HG03558 (cell line): ENCODE measurements around the gene NMNAT3.
"Not testable (repeated sequence)": the region's sequence is repeated elsewhere in the genome, so short reads cannot be mapped to it uniquely, and the experiment has no call there.

Source experiments
- ATAC-seq: cut with Tn5 transposase; IDR thresholded peaks from one replicate; pipeline ENCODE4 v1.9.1; 2021; ENCODE audit warnings: moderate number of reproducible peaks; ENCODE audit not compliant: unreplicated experiment; ENCODE audit errors: extremely low read depth

NMNAT3 gene

DNA sequence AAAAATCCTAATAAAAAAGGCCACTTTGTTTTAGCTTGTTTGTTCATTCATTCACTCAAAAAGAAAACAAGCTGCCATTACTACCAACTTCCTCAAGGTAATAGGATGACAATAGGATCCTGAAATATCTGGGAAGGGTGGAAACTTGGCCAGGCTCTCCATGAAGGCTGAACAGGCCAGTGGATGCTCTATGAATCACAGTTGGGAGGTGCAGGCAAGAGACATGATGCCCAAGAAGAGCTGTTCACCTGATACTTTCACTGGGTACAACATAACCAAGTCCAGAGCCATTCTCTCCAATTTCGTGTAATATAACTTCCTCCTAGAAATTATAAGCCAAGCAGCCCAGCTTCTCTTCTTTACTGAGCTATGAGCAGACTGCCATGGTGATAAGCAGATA, 37.3 kb downstream of the NMNAT3 start:
- ATAC-seq = no peak

DNA sequence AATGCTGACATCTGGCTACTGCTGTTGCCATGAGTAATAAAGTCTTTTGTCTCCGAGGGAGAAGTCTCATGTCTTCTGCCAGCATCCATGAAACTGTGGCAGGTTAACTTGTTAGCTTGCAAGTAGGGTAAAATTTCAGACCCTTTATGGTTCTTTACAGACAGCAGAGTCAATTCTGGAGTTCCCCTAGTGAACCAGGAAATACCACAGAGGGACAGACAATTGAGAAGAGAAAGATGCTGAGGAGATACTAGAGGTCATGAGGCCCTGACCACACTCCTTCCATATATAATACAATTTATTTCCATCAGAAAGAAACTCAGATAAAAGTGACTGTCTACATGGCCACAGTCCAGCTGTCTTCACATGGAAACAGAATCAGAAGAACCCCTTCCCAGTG, 38.1 kb downstream of the NMNAT3 start:
- no peak for ATAC-seq

DNA sequence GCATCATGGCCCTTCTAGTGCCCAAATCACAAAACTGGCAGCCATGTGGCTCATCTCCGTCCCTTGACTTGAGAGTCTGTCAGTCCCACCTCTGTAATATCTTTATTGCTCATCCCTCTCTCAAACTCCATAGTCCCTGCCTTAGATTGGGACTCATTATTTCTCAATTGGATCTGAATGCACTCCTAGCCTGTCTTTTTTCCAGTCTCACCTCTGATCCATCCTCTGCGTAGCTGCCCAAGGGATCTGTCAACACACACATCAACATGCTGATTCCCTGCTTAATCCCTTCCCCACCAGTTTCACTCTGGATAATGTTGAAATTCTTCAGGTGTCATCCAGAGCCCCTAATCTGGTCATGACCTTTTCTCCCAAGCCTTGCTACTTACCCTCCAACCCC, 39.3 kb downstream of the NMNAT3 start:
- ATAC-seq = no peak

DNA sequence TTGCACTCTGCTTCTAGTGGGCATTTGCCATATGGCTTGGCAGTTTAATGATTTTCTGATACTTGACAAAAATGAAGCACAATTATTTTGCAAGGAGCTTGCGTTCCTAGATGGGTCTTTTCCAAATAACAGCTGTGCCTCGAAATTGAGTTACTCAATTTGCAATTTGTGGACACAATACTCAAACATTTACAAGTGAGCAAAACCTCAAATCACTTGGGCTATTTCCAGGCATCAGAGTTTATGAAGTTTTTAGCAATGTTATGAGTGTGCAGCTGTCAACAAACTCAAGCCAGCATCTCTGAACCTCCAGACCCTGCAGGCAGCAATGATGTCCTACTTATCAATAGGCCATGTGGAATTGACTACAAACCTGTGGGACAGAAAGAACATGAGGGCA, 41.3 kb downstream of the NMNAT3 start:
- ATAC-seq = no peak

DNA sequence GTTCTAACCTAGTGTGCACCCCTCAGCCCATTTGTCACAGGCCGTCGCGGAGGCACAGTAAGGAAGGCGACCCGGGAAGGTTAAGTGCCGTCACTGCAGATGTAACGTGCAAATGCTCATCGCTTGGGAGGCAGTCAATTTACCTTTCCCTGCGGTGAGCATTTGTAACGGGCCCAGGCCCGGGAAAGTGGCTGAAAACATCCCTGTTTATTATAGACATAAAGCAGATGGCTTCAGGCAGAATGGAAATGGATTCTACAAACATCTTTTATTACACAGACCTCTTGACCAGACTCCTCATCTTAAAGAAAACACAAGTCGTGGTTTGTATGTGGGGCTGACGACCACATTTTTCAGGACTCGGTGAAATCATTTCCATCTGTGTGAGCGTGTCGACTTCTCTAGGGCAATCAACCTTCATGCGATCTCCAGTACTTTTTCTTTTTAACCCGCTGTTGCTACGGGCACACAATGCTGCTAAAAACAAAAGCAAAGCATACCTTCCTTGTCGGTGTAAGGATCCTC, 43.6 kb downstream of the NMNAT3 start:
- ATAC-seq = no peak

DNA sequence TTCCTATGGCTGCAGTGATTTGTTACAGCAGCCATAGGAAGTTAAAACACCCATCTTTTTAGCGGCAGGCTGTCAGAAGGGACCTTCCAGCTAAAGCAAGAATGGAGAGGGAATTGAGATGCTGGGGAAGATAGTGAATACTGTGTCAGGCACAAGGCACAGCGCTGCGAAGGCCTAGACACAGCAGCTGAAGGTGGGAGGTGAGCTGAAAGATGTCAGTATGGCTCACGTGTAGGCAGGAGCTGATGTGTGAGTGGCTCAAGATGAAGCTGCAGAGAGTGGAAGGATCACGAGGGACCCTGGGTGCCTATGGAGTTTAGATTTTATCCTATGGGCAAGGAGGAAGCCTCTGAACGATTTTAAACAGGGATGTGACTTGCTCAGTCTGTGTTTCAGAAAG, 44.3 kb downstream of the NMNAT3 start:
- no peak for ATAC-seq

DNA sequence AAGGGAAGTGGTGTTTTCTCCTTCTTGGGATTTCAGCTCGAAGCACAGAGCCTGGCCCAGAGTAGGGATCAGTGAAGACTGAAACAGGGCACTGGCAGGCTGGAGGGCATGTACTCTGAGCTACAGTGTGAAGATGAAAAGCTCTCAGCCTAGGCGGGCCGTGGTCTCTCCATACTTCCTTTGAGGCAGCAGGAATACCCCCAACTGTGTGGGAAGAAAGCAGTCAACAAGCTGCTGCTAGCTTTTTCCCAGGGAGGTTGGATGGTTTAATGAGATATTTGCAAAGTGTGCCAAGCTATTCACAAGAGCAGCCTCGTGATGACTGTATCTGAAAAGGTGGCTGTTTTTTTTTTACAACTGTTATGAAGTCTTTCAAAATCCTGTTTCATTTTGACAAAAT, 47.2 kb downstream of the NMNAT3 start:
- ATAC-seq = no peak

DNA sequence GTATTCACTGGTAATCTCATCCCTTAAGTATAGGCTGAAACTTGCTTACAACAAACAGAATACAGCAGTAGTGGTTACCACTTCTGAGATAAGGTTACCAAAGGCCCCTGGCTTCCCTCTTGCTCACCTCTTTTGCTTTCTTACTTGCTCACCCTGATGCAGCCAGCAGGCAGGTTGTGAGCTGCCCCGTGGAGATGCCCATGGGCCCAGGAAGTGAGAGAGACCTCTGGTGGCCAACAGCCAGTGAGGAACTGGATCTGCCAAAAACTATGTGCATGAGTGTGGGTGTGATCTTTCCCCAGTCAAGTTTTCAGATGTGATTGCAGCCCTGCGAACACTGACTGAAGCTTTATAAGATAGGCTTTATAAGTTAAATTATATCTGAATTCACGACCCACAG, 48.7 kb downstream of the NMNAT3 start:
- peak; percentile 68 for ATAC-seq

DNA sequence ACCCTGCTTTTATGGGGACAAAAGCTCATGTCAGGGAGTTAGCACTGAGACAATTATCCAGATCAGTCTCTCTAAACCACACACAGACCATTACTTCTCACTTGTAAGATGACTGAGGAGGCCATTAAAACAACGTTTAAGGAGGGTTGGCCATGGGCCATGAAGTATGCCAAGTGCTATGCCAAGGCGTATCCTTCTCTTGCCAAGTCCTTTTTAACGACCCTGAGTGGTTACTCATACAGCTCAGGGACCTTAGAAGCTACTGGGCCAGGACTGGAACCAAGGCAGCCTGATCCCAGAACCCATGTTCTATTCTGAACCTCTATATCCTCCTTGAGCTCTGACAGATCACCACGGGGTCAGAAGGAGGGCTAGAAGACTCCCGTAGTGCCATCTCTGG, 50.0 kb downstream of the NMNAT3 start:
- ATAC-seq = no peak

DNA sequence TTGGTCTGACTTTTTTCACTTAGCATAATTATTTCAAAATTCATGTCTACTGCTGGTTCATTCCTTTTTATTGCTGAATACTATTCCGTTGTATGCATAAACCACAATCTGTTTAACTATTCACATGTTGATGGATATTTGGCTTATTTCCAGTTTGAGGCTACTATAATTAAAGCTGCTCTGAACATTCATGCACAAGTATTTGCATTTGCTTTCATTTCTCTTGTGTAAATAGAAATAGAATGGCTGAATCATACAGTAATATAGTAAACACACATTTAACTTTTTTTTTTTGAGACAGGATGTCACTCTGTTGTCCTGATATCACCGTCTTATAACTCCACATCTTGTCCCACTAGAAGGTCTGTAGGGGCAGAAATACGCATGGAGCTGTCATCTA, 57.3 kb downstream of the NMNAT3 start:
- ATAC-seq = no peak

DNA sequence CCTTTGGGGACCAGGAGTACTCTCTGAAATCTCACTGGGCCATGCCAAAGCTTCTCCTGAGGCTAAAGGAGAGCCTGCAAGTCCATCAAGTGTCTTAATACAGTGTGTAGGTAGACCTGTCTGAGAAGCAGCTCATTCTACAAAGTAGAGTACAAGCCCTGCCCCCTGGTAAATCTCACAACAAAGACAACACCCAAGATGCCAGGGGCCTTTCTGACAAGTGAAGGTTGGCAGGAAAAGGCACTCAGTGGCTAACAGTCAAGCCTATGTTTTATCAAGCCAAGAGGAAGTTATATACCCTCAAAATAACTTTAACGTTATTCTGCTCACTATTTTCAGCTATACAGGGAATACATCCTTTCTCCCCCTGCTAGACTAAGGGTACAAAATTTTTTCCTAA, 58.3 kb downstream of the NMNAT3 start:
- ATAC-seq = no peak

DNA sequence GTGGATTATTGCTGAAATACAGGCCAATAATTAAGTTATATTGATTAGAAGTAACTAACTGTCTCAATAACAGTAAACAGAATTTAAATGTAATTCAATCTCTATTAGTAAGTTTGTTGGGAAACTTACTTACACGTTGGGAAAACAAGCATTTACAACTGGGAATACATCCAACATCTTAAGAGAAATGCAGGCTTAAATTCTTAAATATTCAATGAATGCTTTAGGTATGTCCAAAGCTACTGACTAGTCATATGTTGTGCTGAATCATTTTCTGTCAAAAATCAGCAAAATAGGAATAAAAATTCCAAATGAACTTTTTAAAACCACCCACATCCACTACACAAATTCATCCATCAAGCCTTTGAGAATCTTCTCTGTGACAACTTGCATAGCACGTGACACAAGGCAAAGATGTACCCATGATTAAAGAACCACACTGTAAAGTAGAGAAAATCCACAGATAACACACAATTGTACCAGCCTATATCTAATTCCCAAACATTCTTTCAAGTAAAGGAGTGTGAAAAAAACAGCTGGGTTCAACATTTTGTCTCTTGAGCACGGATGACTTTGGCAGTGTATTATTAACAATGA, 60.0 kb downstream of the NMNAT3 start:
- no peak for ATAC-seq

DNA sequence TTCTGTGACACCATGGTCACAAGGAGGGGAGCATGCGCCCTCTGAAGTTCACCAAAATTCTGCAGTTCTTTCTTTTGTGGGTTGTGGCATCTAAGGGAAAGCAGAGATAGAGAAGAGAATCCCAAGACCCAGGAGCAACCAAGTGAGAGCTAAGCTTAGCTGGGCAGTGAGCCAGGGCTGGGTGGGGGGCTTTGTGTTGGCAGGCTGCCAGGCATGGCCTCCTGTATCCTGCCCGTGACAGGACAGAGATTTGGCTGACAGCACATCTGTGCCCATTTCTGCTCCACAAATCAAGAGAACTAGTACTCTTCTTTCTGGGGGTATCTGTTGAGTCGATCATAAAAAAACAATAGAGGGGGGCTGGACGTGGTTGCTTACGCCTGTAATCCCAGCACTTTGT, 66.2 kb downstream of the NMNAT3 start:
- no peak for ATAC-seq

DNA sequence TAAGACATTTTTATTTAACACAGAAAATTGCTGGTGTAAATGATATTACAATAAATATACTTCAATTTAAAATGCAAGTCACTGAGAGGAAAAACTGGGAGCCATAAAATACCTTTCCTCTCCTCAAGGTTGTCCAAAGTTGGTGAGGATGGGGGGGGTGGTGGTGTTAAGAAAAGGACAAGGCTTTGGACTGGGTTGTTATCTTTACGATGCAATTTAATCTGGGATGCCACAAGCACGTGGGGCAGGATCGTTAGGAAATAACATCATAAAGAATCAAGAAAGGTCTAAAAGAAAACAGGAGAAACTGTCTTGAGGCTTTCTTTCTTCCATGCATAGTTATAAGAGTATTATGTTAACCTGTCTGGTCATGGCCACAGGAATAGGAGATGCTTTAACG, 66.9 kb downstream of the NMNAT3 start:
- no peak for ATAC-seq

DNA sequence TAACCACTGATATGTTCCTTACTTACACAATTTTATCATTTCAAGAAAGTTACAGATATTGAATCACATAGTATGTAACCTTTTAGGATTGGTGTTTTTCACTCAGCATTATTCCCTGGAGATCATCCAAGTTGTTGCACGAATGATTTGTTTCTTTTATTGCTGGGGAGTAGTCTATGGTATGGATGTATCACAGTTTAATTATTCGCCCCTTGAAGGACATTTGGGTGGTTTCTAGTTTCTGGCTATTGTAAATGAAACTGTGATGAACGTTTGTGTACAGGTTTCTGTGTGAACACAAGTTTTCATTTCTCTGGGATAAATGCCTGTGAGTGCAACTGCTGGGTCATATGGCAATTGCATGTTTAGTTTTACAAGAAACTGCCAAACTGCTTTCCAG, 68.8 kb downstream of the NMNAT3 start:
- no peak for ATAC-seq

DNA sequence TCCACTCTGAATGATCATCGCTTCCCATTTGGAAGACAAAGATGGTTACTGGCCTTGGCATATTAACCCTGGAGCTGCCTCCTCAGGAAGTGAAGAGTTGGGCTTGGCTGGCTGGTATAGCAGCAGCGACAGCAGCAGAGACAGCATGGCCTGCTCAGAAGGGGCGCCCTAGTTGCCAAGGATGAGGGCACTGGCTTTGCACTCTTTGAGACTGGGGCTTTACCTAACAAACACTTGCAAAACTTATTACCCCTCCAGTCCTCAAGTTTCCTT, 69.7 kb downstream of the NMNAT3 start:
- ATAC-seq = no peak

DNA sequence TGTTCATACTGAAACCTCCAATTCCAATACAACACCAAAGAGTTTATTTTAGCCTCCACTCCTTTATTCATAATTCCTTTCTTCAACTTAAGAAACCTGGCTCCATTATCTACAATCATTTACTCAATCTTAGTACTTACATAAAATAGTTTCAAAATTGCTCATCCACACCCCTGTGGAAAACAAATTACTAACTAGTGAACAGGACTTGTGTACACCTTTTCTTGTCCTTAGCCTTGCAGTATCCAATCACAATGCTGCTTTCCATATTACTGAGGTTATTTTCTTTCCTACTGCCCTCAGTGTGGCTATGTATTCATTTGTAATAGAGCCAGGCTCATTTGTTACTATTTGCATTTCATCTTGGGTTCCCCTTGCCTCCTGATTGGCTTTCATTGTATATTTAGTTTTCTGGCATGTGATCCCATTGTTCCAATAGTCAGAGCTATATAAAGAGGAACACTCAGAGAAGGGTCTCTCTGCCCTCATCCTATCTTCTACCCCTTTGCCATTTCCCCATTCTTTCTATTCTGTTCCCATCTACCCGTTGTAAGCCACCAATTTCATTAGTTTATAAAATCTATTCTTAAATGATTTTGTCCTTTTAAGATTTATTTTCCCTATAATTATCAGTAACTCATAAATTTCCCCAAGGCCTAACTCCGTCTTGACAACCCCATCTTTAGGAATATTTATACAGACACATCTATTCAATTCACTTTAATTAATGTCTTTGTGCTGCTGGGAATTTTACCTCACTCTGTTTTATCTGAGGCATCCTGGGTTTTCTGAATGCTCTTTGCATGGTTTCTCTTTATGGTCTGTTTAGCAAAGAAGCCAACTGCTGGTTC, 70.3 kb downstream of the NMNAT3 start:
- ATAC-seq = no peak

DNA sequence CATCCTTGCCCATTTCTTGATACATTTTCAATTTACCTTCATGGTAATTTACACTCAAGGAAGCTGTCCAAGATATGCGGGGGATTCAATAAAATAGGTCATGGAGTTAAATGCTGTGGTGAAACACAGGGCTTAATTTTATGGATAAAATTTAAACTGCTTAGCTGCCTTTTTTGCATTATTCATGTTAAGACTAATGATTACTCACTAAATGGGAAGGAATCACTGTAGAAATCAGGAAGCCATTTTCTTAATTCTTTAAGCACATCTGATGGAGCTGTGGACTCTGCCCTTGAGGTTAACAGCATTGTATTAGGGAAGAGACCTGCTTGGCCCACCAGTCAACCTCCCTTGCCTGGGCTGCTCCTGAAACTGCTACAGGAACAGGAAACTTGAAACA, 75.8 kb downstream of the NMNAT3 start:
- no peak for ATAC-seq

DNA sequence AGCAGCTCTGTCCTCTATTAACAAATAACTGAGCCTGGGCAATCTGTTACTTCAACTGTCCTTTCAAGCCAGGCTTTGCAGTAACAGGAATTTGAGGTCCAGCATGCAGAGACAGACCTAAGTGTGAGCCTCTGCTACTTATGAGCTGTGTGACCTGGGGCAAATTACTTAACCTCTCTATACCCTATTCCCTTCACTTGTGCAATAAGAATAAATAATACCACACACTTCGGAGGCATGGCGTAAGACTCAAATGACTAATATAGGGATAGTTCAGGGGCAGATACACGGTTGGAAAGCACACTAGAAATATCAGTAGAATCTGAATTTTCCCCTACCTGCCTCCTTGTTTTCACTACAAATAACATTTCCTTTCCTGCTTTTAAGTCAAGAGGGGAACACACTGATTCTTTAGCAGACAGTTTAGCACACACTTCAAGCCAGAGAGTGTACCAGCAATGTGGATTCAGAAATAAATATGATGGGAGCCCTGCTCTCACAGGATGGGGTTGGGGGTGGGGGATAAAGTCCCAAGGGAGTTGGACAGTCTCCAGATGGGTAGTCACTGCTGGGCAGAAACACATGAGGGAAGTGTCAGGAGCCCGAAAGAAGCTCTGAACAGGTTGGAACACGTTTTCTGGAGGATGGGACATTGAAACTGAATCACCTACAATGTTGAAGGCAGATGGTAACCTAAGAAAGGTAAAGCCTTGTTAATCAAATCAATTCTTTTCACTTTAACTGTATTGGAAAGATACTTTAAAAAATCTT, 76.4 kb downstream of the NMNAT3 start:
- ATAC-seq = no peak

DNA sequence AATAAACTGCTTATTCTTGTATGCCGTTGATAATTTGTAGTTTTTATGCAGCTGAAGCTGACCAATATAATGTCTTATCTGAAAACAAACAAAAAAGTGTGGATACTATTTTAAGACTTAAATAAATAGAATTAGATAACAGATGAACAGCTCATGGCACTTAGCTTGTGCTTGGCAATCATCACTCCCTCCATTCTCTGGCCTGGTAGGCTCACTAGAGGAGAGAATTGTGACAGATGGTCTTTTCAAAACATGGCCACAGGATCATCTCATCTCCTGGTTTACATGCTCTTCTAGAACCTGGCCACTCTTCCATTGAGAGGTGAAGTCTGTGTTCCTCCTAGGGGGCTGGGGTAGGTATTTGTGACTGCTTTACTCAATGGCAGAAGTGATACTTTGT, 79.8 kb downstream of the NMNAT3 start:
- ATAC-seq = no peak

DNA sequence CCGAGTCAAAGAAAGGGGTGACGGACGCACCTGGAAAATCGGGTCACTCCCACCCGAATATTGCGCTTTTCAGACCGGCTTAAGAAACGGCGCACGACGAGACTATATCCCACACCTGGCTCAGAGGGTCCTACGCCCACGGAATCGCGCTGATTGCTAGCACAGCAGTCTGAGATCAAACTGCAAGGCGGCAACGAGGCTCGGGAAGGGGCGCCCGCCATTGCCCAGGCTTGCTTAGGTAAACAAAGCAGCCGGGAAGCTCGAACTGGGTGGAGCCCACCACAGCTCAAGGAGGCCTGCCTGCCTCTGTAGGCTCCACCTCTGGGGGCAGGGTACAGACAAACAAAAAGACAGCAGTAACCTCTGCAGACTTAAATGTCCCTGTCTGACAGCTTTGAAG, 86.6 kb downstream of the NMNAT3 start:
- ATAC-seq = not testable (repeated sequence)
